HEK293 (cell line): Measurements from ENCODE around the gene DSC1.

ENCODE experiments used
- CTCF ChIA-PET: fragments of 350-600 bp; formaldehyde crosslinking; extraction: SDS; loops from one replicate; lab custom pipeline; 2021; ENCODE audit warnings: antibody characterized with exemption; lab: Yijun Ruan, JAX
- POLR2A ChIA-PET: fragments of 300-600 bp; formaldehyde crosslinking; extraction: SDS; loops from one replicate; lab custom pipeline; 2020; ENCODE audit warnings: antibody characterized with exemption, inconsistent platforms; lab: Yijun Ruan, JAX
- H3K27ac ChIP-seq: fragments of 200-500 bp; sonication (Bioruptor generic); 2 replicates; pipeline ENCODE4 v1.5.1; 2014; ENCODE audit warnings: low read depth, low read length, control low read depth, inconsistent platforms; ENCODE audit errors: extremely low read depth
- H3K36me3 ChIP-seq, 2 experiments: fragments of 200-500 bp in 1 of 2; sonication (Bioruptor generic) in 1 of 2; 1 replicate in 1 of 2; 2 replicates in 1 of 2; pipeline ENCODE4 v1.5.1; 2014 to 2017; ENCODE audit warnings: inconsistent platforms in 2 of 2, low read length in 2 of 2; ENCODE audit not compliant: control insufficient read depth in 2 of 2, insufficient read depth in 1 of 2
- H3K4me1 ChIP-seq: fragments of 200-500 bp; sonication (Bioruptor generic); 2 replicates; pipeline ENCODE4 v1.5.1; 2014; ENCODE audit warnings: mild to moderate bottlenecking, low read length, inconsistent platforms; ENCODE audit not compliant: control insufficient read depth, insufficient read depth
- H3K4me3 ChIP-seq: 2 replicates; pipeline ENCODE4 v1.5.1; 2011; ENCODE audit warnings: low read depth, mild to moderate bottlenecking, control low read depth, low read length, moderate library complexity
- H3K9me3 ChIP-seq: fragments of 200-500 bp; sonication (Bioruptor generic); 2 replicates; pipeline ENCODE4 v1.5.1; 2014; ENCODE audit warnings: low read depth, low read length, inconsistent platforms; ENCODE audit not compliant: control insufficient read depth, insufficient read depth
- GLIS2 ChIP-seq: fragments of 450-650 bp; formaldehyde crosslinking; IDR thresholded peaks from 2 replicates; pipeline ENCODE4 v1.5.1; 2016; ENCODE audit warnings: missing biosample characterization, missing genetic modification characterization
- HOXC10 ChIP-seq: sonication (generic); formaldehyde crosslinking; IDR thresholded peaks from 2 replicates; pipeline ENCODE4 v1.8.1; 2023; ENCODE audit warnings: mild to moderate bottlenecking, missing genetic modification reagents
- INSM2 ChIP-seq: fragments of 450-650 bp; formaldehyde crosslinking; IDR thresholded peaks from 2 replicates; pipeline ENCODE4 v1.5.1; 2016; ENCODE audit warnings: missing biosample characterization, missing genetic modification characterization
- KLF8 ChIP-seq: fragments of 450-650 bp; formaldehyde crosslinking; IDR thresholded peaks from 2 replicates; pipeline ENCODE4 v1.5.1; 2016; ENCODE audit warnings: missing biosample characterization, missing genetic modification characterization
- RBAK ChIP-seq: fragments of 450-650 bp; formaldehyde crosslinking; IDR thresholded peaks from 2 replicates; pipeline ENCODE4 v1.5.1; 2016; ENCODE audit warnings: missing biosample characterization, missing genetic modification characterization
- SP7 ChIP-seq: fragments of 450-650 bp; formaldehyde crosslinking; IDR thresholded peaks from 2 replicates; pipeline ENCODE4 v1.5.1; 2016; ENCODE audit warnings: missing biosample characterization, missing genetic modification characterization
- ZBTB1 ChIP-seq: fragments of 450-650 bp; formaldehyde crosslinking; IDR thresholded peaks from 2 replicates; pipeline ENCODE4 v1.5.1; 2016; ENCODE audit warnings: missing biosample characterization, missing genetic modification characterization
- ZBTB20 ChIP-seq: fragments of 450-650 bp; formaldehyde crosslinking; IDR thresholded peaks from 2 replicates; pipeline ENCODE4 v1.5.1; 2016; ENCODE audit warnings: missing biosample characterization, missing genetic modification characterization
- ZNF138 ChIP-seq: fragments of 450-650 bp; formaldehyde crosslinking; IDR thresholded peaks from 2 replicates; pipeline ENCODE4 v1.5.1; 2016; ENCODE audit warnings: missing biosample characterization, missing genetic modification characterization, borderline replicate concordance
- ZNF146 ChIP-seq: fragments of 450-650 bp; formaldehyde crosslinking; IDR thresholded peaks from 2 replicates; pipeline ENCODE4 v1.5.1; 2016; ENCODE audit warnings: missing biosample characterization, missing genetic modification characterization
- ZNF18 ChIP-seq: fragments of 450-650 bp; formaldehyde crosslinking; IDR thresholded peaks from 2 replicates; pipeline ENCODE4 v1.5.1; 2016; ENCODE audit warnings: missing biosample characterization, missing genetic modification characterization
- ZNF2 ChIP-seq: fragments of 450-650 bp; formaldehyde crosslinking; IDR thresholded peaks from 2 replicates; pipeline ENCODE4 v1.5.1; 2016; ENCODE audit warnings: missing biosample characterization, missing genetic modification characterization
- ZNF221 ChIP-seq: fragments of 450-650 bp; formaldehyde crosslinking; IDR thresholded peaks from 2 replicates; pipeline ENCODE4 v1.5.1; 2017; ENCODE audit warnings: missing biosample characterization, missing genetic modification characterization, borderline replicate concordance
- ZNF223 ChIP-seq: fragments of 450-650 bp; formaldehyde crosslinking; IDR thresholded peaks from 2 replicates; pipeline ENCODE4 v1.5.1; 2016; ENCODE audit warnings: missing biosample characterization, missing genetic modification characterization
- ZNF266 ChIP-seq: fragments of 450-650 bp; formaldehyde crosslinking; IDR thresholded peaks from 2 replicates; pipeline ENCODE4 v1.5.1; 2016; ENCODE audit warnings: missing biosample characterization, missing genetic modification characterization, low read depth
- ZNF324 ChIP-seq: fragments of 450-650 bp; formaldehyde crosslinking; IDR thresholded peaks from 2 replicates; pipeline ENCODE4 v1.5.1; 2016; ENCODE audit warnings: missing biosample characterization, missing genetic modification characterization
- ZNF366 ChIP-seq: fragments of 450-650 bp; formaldehyde crosslinking; conservative IDR thresholded peaks from 2 replicates; pipeline ENCODE4 v1.5.1; 2016; ENCODE audit warnings: missing biosample characterization, missing genetic modification characterization
- ZNF433 ChIP-seq: fragments of 450-650 bp; formaldehyde crosslinking; IDR thresholded peaks from 2 replicates; pipeline ENCODE4 v1.5.1; 2016; ENCODE audit warnings: missing biosample characterization, missing genetic modification characterization, low read depth
- ZNF473 ChIP-seq: fragments of 450-650 bp; formaldehyde crosslinking; IDR thresholded peaks from 2 replicates; pipeline ENCODE4 v1.5.1; 2017; ENCODE audit warnings: missing biosample characterization, missing genetic modification characterization
- ZNF529 ChIP-seq: fragments of 450-650 bp; formaldehyde crosslinking; IDR thresholded peaks from 2 replicates; pipeline ENCODE4 v1.5.1; 2017; ENCODE audit warnings: missing genetic modification characterization, missing biosample characterization; ENCODE audit not compliant: insufficient replicate concordance
- ZNF548 ChIP-seq: fragments of 450-650 bp; formaldehyde crosslinking; IDR thresholded peaks from 2 replicates; pipeline ENCODE4 v1.5.1; 2016; ENCODE audit warnings: missing biosample characterization, missing genetic modification characterization
- ZNF600 ChIP-seq: fragments of 450-650 bp; formaldehyde crosslinking; IDR thresholded peaks from 2 replicates; pipeline ENCODE4 v1.5.1; 2016; ENCODE audit warnings: missing biosample characterization, missing genetic modification characterization
- ZNF639 ChIP-seq: fragments of 450-650 bp; formaldehyde crosslinking; IDR thresholded peaks from 2 replicates; pipeline ENCODE4 v1.5.1; 2016; ENCODE audit warnings: missing biosample characterization, missing genetic modification characterization
- ZNF660 ChIP-seq: fragments of 450-650 bp; IDR thresholded peaks from 2 replicates; pipeline ENCODE4 v1.5.1; 2018; ENCODE audit warnings: missing biosample characterization, mild to moderate bottlenecking, missing genetic modification characterization
- ZNF670 ChIP-seq: fragments of 450-650 bp; formaldehyde crosslinking; IDR thresholded peaks from 2 replicates; pipeline ENCODE4 v1.5.1; 2016; ENCODE audit warnings: missing biosample characterization, missing genetic modification characterization, low read depth
- ZNF677 ChIP-seq: fragments of 450-650 bp; IDR thresholded peaks from 2 replicates; pipeline ENCODE4 v1.5.0; 2018; ENCODE audit warnings: missing biosample characterization, mild to moderate bottlenecking, missing genetic modification characterization, moderate library complexity
- ZNF747 ChIP-seq: fragments of 450-650 bp; formaldehyde crosslinking; IDR thresholded peaks from 2 replicates; pipeline ENCODE4 v1.5.1; 2016; ENCODE audit warnings: missing biosample characterization, missing genetic modification characterization
- ZNF785 ChIP-seq: fragments of 450-650 bp; formaldehyde crosslinking; IDR thresholded peaks from 2 replicates; pipeline ENCODE4 v1.5.1; 2016; ENCODE audit warnings: missing biosample characterization, missing genetic modification characterization

Gene DSC1

GRCh38 chr18:31206787-31207381, 44.2 kb upstream of the DSC1 start (continued):
- TF ChIP-seq ZNF548 (tag by site-specific recombination) (no peak), ZNF677 (tag by site-specific recombination) (no peak), ZNF639 (tag by site-specific recombination) (no peak)

GRCh38 chr18:31206071-31206470, 43.4 kb upstream of the DSC1 start:
- no peak for TF ChIP-seq ZNF324 (tag by site-specific recombination)
- no peak for TF ChIP-seq ZNF600
- no peak for TF ChIP-seq ZNF223 (tag by site-specific recombination)
- TF ChIP-seq ZNF146 (tag by site-specific recombination) = no peak
- no peak for TF ChIP-seq ZBTB20 (tag by site-specific recombination)
- TF ChIP-seq SP7 = no peak
- TF ChIP-seq ZNF18 = no peak
- TF ChIP-seq ZNF473 (tag by site-specific recombination) = no peak
- no peak for TF ChIP-seq ZNF670 (tag by site-specific recombination)
- TF ChIP-seq ZNF660 (tag by site-specific recombination) = no peak
- no peak for TF ChIP-seq RBAK (tag by site-specific recombination)
- TF ChIP-seq ZNF266 (tag by site-specific recombination) = no peak
- no peaks in the 10 kb centered on the region for H3K9me3 ChIP-seq
- POLR2A ChIA-PET = interaction anchor here (2.3 kb wide), 1 partner anchor 164 kb away, joined by 12 read pairs; the partner anchor contains the start of gene DSC3
- no peak overlapping the region for H3K27ac ChIP-seq
- no peak overlapping the region for H3K4me3 ChIP-seq
- 0 out of 2 replicates have a peak, but pooled peaks cover 11% of the 10 kb centered on the region for H3K4me1 ChIP-seq
- no peaks in the 10 kb centered on the region for H3K36me3 ChIP-seq
- CTCF ChIA-PET = interaction anchor here (0.7 to 1.8 kb wide), 7 partner anchors 8 to 450 kb away, joined by 3 to 7 read pairs (median 3); no protein-coding TSS in a partner anchor

GRCh38 chr18:31205273-31205672, 42.6 kb upstream of the DSC1 start:
- no peak overlapping the region for H3K4me3 ChIP-seq
- 0 out of 2 replicates have a peak, but pooled peaks cover 11% of the 10 kb centered on the region for H3K4me1 ChIP-seq
- TF ChIP-seq KLF8 (tag by site-specific recombination) = no peak
- no peak for TF ChIP-seq GLIS2 (tag by site-specific recombination)
- H3K9me3 ChIP-seq = no peaks in the 10 kb centered on the region
- POLR2A ChIA-PET = no interaction called here
- no peaks in the 10 kb centered on the region for H3K36me3 ChIP-seq
- CTCF ChIA-PET = interaction anchor here (1.2 kb wide), 1 partner anchor 9 kb away, joined by 3 read pairs; no protein-coding TSS in a partner anchor
- H3K27ac ChIP-seq = no peak overlapping the region

- H3K4me1 ChIP-seq = 0 out of 2 replicates have a peak, but pooled peaks cover 11% of the 10 kb centered on the region
- ChIA-PET POLR2A (no interaction called here), CTCF (interaction anchor here (0.7 to 1.2 kb wide), 2 partner anchors 8 to 48 kb away, joined by 3 read pairs; no protein-coding TSS in a partner anchor)
- H3K36me3 ChIP-seq = no peaks in the 10 kb centered on the region
- no peaks in the 10 kb centered on the region for H3K9me3 ChIP-seq
- H3K27ac ChIP-seq = no peak overlapping the region
- no peak overlapping the region for H3K4me3 ChIP-seq
- TF ChIP-seq ZNF747 (tag by site-specific recombination) (no peak), ZNF529 (tag by site-specific recombination) (no peak), ZNF433 (tag by site-specific recombination) (no peak), ZNF221 (no peak), ZNF138 (no peak), ZNF785 (tag by site-specific recombination) (no peak), RBAK (tag by site-specific recombination) (no peak), ZBTB1 (no peak), HOXC10 (no peak), ZNF366 (tag by site-specific recombination) (no peak), ZNF2 (tag by site-specific recombination) (no peak), INSM2 (tag by site-specific recombination) (no peak)
Observed at GRCh38 chr18:31204833-31205232, 42.2 kb upstream of the DSC1 start.
